Stimulated activated CD4-positive, alpha-beta T cell treated with anti-CD3 and anti-CD28 coated beads, Interleukin-4, amount 100 ng/mL, for 48 hours (primary cell): ENCODE data around the gene U2AF1L4.
A peak's percentile ranks its signal among the peaks of the same experiment; 100 is the strongest.

Experiments used
- DNase-seq, 2 donors: peaks; one replicate each; pipeline ENCODE4 v3.0.0-alpha.2; 2020; ENCODE audit warnings: low read depth in 2 of 2

U2AF1L4 gene

GRCh38 chr19:35712567-35713505 lies 32.4 kb downstream of the U2AF1L4 start:
- peak; percentile 76 to 81 for DNase-seq

DNA sequence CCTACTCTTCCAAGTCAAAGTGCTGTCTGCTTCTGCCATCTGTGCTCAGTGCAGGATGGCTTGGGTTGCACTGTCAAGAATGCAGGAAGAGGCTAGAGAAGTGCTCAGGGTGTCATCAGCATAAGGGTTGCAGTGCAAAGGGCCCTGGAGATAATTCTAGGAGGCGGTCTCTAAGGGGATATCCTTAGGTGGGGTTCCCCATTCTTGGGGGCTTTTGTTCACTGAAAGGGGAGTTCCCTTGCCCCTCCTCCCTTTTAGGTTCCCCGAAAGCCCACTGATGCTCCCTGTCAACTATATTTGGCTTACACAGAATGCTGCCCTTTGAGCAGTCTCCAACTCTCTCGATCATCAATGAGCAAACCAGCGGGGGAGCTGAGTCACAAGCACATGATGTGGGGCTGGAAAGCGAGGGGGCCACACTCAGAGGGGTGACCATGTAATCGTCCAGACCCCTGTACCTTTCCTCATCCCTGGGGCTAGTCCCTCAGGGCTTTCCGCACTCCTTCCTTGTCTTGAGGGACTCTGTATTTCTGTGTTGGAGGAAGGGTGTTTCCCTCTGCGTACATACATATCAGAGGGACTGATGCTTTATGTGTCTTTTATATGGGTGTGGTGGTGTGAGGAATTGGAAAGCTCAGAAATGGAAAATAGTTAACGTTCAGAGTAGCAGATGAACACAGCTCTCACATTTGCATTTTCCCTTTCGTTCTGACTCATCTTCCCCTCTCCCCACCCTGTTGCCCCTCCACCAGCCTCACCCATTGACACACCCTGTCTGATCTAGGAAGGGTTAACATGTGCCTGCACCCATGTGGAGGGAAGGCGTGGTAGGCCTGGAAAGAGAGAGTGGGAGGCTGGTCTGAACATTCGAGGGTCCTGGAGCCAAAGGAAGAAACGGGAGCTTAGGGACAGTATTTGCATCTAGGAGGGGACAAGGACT lies 34.2 kb downstream of the U2AF1L4 start:
- DNase-seq, result peak in 1 of 2 donors; percentile 66

DNA sequence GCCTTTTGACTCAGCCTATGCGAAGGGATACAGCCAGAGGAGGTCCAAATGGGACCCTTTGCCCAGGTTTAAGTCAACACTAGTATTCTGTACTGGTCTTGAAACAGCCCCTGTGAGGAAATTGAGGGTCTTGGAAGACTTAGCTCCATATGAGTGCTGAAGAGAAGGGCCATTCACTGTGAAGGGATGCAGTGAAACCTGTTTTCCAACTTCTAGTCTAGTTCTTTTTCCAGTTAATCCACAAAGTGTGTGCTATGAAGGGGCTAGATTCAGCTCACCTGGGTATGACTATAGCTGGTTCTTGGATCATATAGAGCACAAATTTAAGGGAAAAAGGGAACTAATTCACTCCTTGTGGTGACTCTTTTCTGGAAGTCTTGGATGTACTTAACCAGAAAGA lies 36.8 kb downstream of the U2AF1L4 start:
- no peak for DNase-seq

DNA sequence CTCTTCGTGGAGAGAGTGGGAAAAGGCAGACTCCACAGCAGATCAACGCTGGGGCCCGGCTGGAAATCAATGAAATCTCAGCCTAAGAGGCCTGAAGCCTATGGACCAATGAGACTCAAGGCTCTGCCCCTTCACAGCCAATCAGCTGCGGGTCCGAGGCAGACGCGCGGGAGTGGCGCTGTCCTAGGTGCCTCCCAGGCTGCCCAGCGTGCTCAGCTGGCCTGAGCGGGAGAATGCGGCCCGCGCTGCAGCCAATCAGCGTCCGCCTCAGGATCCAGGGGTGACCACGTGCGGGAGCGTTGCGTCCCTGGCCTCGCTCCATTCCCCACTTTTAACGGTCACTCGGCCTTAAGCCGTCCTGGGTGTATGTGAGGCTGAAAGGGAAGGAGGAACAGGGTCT lies 41.0 kb downstream of the U2AF1L4 start, which contains the start of gene ZBTB32:
TSS of gene ZBTB32 (plus strand) at position 341 of the 400 bp plus-strand sequence. CDS start 10,069 bp downstream, outside the sequence.
- DNase-seq, result no peak

GRCh38 chr19:35703343-35703742 lies 41.9 kb downstream of the U2AF1L4 start:
- DNase-seq, result no peak

DNA sequence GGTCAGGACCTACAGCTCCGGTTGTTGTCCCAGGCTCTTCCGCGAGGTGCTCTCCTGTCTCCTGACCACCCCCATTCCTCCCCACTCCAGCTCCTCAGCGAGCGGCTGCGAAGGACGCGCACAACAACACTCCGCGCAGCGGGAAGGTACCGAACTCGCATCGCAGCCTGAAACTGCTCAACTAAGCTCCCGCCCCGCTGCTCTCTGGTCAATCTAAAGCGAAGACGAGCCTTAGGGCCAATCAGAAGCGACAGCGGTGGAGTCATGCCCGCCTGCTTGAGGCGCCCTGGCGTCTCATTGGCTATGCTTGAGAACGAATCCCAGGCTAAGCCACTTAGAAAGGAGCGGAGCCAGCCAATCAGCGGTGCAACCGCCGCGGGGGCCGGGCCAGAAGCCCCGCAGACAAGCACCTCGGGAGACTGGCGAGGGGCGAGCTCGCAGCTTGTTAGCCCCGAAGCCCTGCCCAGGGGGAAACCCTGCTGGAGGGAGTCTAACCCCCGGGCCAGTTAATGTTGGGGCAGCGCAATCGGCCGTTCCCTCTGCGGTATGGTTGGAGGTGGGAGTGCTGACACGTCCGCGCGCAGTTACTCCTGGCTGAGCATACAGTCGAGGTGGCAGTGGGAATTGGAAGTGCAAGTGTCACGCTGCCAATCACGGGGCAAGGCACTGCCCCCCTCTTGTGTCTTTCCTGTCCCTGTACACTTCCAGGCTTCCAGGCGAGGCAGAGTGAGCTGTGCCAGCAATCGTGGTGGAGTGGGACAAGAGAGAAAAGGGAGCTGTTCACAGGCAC lies 42.8 kb downstream of the U2AF1L4 start:
- DNase-seq, result peak; percentile 85 to 91

- no peak for DNase-seq
Observed at GRCh38 chr19:35696835-35697234, 48.4 kb downstream of the U2AF1L4 start.

DNA sequence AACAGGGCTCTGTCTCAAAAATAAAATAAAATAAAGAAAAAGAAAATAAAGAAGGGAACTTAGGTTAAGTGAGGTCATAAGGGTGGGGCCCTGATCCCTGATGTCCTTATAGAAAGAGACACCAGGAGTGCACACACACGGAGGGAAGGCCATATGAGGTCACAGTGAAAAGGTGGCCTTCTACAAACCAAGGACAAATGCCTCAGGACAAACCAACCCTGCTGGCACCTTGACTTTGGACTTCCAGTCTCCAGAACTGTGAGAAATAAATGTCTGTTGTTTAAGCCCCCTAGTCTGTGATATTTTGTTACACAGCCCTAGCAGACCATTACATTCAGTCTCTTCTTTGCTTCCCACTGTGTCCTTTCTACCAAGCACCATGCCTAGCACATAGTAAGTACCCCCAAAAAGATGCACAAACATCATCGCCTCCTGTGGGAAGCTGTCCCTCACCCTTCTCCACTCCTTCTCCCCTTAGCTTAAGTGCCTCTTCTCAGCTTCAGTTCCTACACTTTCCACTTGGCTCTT lies 49.3 kb downstream of the U2AF1L4 start:
- no peak for DNase-seq

- DNase-seq, result peak; percentile 86
Observed at GRCh38 chr19:35693835-35694599, 51.2 kb downstream of the U2AF1L4 start.

DNA sequence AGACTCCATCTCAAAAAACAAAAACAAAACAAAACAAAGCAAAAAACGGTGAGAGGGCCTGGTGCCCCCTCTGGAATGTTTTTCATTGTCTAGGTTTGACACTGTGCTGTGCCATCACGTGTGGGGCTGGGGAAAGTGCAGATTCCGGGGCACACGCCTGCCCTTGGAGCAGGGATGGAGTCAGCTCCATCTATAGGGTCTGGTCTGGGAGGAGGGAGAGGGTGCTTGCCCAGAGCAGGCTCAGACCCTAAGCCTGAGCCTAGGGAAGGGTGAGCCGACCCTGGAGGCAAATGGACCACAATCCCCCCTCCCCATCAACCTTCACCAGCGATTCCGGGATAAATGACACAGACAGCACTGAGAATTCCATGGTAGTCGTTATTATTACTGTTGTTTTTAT lies 51.8 kb downstream of the U2AF1L4 start:
- DNase-seq, result no peak
